K562 (cell line): Measurements from ENCODE around the gene IRAK4. TPM values are rescaled to one million over a fixed set of nuclear protein-coding genes. Genes with fewer than 3 reads are reported as not detected.
A peak's percentile ranks its signal among the peaks of the same experiment; 100 is the strongest.

Experiments used
- CHD2 ChIP-seq: IDR thresholded peaks from 2 replicates; pipeline ENCODE4 v1.6.1; 2011; ENCODE audit warnings: low read depth, low read length
- FOXA3 ChIP-seq, 2 experiments: fragments of 450-650 bp in 1 of 2; sonication (generic) in 1 of 2; formaldehyde crosslinking; IDR thresholded peaks in 1 of 2; conservative IDR thresholded peaks in 1 of 2; 2 replicates each; pipeline versions ENCODE4 v1.4.0 to v1.8.0; 2020 to 2022; ENCODE audit warnings: mild to moderate bottlenecking in 2 of 2, missing genetic modification reagents in 1 of 2
- LEF1 ChIP-seq: fragments of 450-650 bp; IDR thresholded peaks from 2 replicates; pipeline ENCODE4 v1.6.1; 2016; ENCODE audit warnings: mild to moderate bottlenecking
- MCM3 ChIP-seq: fragments of 450-650 bp; IDR thresholded peaks from 2 replicates; pipeline ENCODE4 v1.6.1; 2016
- MCM7 ChIP-seq, 2 experiments: fragments of 450-650 bp; IDR thresholded peaks; 2 replicates each; pipeline ENCODE4 v1.6.1; 2016 to 2018
- MEIS2 ChIP-seq: fragments of 450-650 bp; IDR thresholded peaks from 2 replicates; pipeline ENCODE4 v1.6.1; 2014; ENCODE audit warnings: mild to moderate bottlenecking; ENCODE audit not compliant: partially characterized antibody
- MGA ChIP-seq: fragments of 450-650 bp; IDR thresholded peaks from 2 replicates; pipeline ENCODE4 v1.6.1; 2016; ENCODE audit warnings: mild to moderate bottlenecking, moderate library complexity
- NCOA6 ChIP-seq: fragments of 450-650 bp; IDR thresholded peaks from 2 replicates; pipeline ENCODE4 v1.6.1; 2017; ENCODE audit warnings: mild to moderate bottlenecking
- NFYB ChIP-seq: IDR thresholded peaks from 2 replicates; pipeline ENCODE4 v1.6.1; 2011; ENCODE audit warnings: mild to moderate bottlenecking, moderate library complexity; ENCODE audit not compliant: insufficient read length; ENCODE audit errors: extremely low read depth
- POLR2AphosphoS5 ChIP-seq: IDR thresholded peaks from 2 replicates; pipeline ENCODE4 v1.6.1; 2011; ENCODE audit warnings: mild to moderate bottlenecking, low read depth, low read length, moderate library complexity; ENCODE audit not compliant: control insufficient read depth, insufficient read depth
- POLR2G ChIP-seq: fragments of 200-400 bp; formaldehyde crosslinking; IDR thresholded peaks from 2 replicates; pipeline ENCODE4 v1.6.1; 2017; ENCODE audit warnings: low read depth, mild to moderate bottlenecking, antibody characterized with exemption, low read length, moderate library complexity
- RBBP5 ChIP-seq: fragments of 200-600 bp; sonication (generic); IDR thresholded peaks from 2 replicates; pipeline ENCODE4 v1.6.1; 2012; ENCODE audit warnings: borderline replicate concordance, mild to moderate bottlenecking, low read length, control low read depth, inconsistent platforms; ENCODE audit not compliant: insufficient read depth, poor library complexity, severe bottlenecking
- RBFOX2 ChIP-seq: fragments of 200-400 bp; formaldehyde crosslinking; IDR thresholded peaks from 2 replicates; pipeline ENCODE4 v1.6.1; 2017; ENCODE audit warnings: low read depth, mild to moderate bottlenecking, low read length, moderate library complexity
- SP1 ChIP-seq: sonication (generic); formaldehyde crosslinking; IDR thresholded peaks from 2 replicates; pipeline ENCODE4 v1.8.1; 2022; ENCODE audit warnings: mild to moderate bottlenecking, missing genetic modification reagents
- TAF1 ChIP-seq: IDR thresholded peaks from 2 replicates; pipeline ENCODE4 v1.6.1; 2011; ENCODE audit warnings: mild to moderate bottlenecking, low read length, moderate library complexity; ENCODE audit not compliant: insufficient read depth, control insufficient read depth, severe bottlenecking; ENCODE audit errors: extremely low read depth
- ZNF133 ChIP-seq: fragments of 250-450 bp; sonication (Bioruptor Pico); IDR thresholded peaks from 2 replicates; pipeline ENCODE4 v1.4.0; 2020; ENCODE audit warnings: mild to moderate bottlenecking
- polyA plus RNA-seq, 8 experiments: library from polyadenylated mRNA; depleted of rRNA in 4 of 8; stranded (reverse) in 5 of 8; unstranded in 3 of 8; fragments of >200 nt; fragmentation: Nextera tagmentation in 2 of 8; fragmentation: Illumina TruSeq in 1 of 8; extraction: Ambion mirVana in 2 of 8; extraction: Trizol in 1 of 8; gene quantifications; 2 replicates each; pipeline versions ENCODE4 v1.2.1 to v1.2.3, GENCODE V29; 2011 to 2014; ENCODE audit warnings: inconsistent platforms in 1 of 8, missing spikeins in 1 of 8
- total RNA-seq, 7 experiments: library from RNA; depleted of rRNA in 6 of 7; stranded (reverse); fragments of >200 nt in 6 of 7; fragmentation: Illumina TruSeq in 2 of 7; extraction: Trizol in 2 of 7; gene quantifications; 2 replicates each; pipeline versions ENCODE4 v1.2.1 to v1.2.3, GENCODE V29; 2011 to 2021; ENCODE audit warnings: low replicate concordance in 1 of 7

The IRAK4 gene
- total and polyA plus RNA-seq, 9 of the 15 experiments (the other 6 are each of a cell fraction or from before 2014, with no cell fraction given), result 10.8 to 34.5 (median 16.0) TPM

GRCh38 chr12:43758728-43759563 is at the start of gene IRAK4, which contains the start of gene PUS7L (continued):
- peak; percentile 82; the same call in 1 of the 2 replicates for TF ChIP-seq POLR2AphosphoS5
- TF ChIP-seq NCOA6, result peak; percentile 91
- peak; percentile 45 for TF ChIP-seq MEIS2
- no peak for TF ChIP-seq MCM7 (IDR thresholded peaks at IDR 0.05)
- peak; percentile 58; the same call in 1 of the 2 replicates for TF ChIP-seq SP1 (CRISPR knock-in tag)
- TF ChIP-seq RBBP5, result peak; percentile 48
- TF ChIP-seq RBFOX2, result peak; percentile 83
- TF ChIP-seq ZNF133 (CRISPR knock-in tag), result no peak
- TF ChIP-seq TAF1, result peak; percentile 80
- peak; percentile 61 for TF ChIP-seq MGA
- 0 out of 2 replicates have a peak, but pooled peaks have one; percentile 2 for TF ChIP-seq CHD2
- TF ChIP-seq FOXA3 (CRISPR knock-in tag; conservative IDR thresholded peaks at IDR 0.05 in 1 of 2, IDR thresholded peaks at IDR 0.05 in 1 of 2), result no peak
- peak; percentile 90 for TF ChIP-seq POLR2G
- no peak for TF ChIP-seq LEF1
- no peak for TF ChIP-seq MCM3
- no peak for TF ChIP-seq NFYB
